Activated B cell treated with CpG ODN at 0.5 μM for 24 hours (primary cell): ENCODE measurements around the gene RAP1GAP2. TPM values are rescaled to one million over a fixed set of nuclear protein-coding genes. Genes with fewer than 3 reads are reported as not detected.

Experiments used
- ATAC-seq: fragments of 200-7000 bp; cut with Tn5 transposase; one replicate; pipeline ENCODE4 v1.10.0; 2021; ENCODE audit warnings: low read depth, mild to moderate bottlenecking, moderate library complexity
- CTCF ChIA-PET: fragments of 350-600 bp; sonication (Branson Sonifier 250); formaldehyde crosslinking; loops from one replicate; lab custom pipeline; 2021; ENCODE audit warnings: antibody characterized with exemption; lab: Charles Lee
- POLR2A ChIA-PET: fragments of 350-600 bp; sonication (Branson Sonifier 250); formaldehyde crosslinking; loops from one replicate; lab custom pipeline; 2021; ENCODE audit warnings: antibody characterized with exemption; lab: Charles Lee
- DNase-seq: peaks from one replicate; pipeline ENCODE4 v3.0.0; 2022
- H3K27ac Mint-ChIP-seq: one replicate; pipeline ENCODE4 v1.8.0; 2020; ENCODE audit warnings: mixed read lengths
- H3K27me3 Mint-ChIP-seq: one replicate; pipeline ENCODE4 v1.8.0; 2021; ENCODE audit warnings: mixed read lengths
- H3K36me3 Mint-ChIP-seq: one replicate; pipeline ENCODE4 v1.8.0; 2021; ENCODE audit warnings: low read depth, mixed read lengths
- H3K4me1 Mint-ChIP-seq: one replicate; pipeline ENCODE4 v1.8.0; 2021; ENCODE audit warnings: mixed read lengths
- H3K4me3 Mint-ChIP-seq: one replicate; pipeline ENCODE4 v1.8.0; 2020; ENCODE audit warnings: mild to moderate bottlenecking, mixed read lengths
- H3K9me3 Mint-ChIP-seq: one replicate; pipeline ENCODE4 v1.8.0; 2020; ENCODE audit warnings: mixed read lengths
- intact Hi-C: fragments of 100-400 bp; cut with micrococcal nuclease; formaldehyde crosslinking; loops from one replicate; pipeline ENCODE4 v1.15.1; 2024
- total RNA-seq: library from RNA; stranded (reverse); gene quantifications from 2 replicates; pipeline ENCODE4 v1.2.3, GENCODE V29; 2022
- TF ChIP-seq, protein P1 (sequence below): fragments of 200-600 bp; IDR thresholded peaks from one replicate; pipeline ENCODE4 v1.8.0; 2022; ENCODE audit warnings: antibody characterized with exemption, mild to moderate bottlenecking

RAP1GAP2 gene
- total RNA-seq, 1 donor from 2014 or later: 2.6 TPM

DNA sequence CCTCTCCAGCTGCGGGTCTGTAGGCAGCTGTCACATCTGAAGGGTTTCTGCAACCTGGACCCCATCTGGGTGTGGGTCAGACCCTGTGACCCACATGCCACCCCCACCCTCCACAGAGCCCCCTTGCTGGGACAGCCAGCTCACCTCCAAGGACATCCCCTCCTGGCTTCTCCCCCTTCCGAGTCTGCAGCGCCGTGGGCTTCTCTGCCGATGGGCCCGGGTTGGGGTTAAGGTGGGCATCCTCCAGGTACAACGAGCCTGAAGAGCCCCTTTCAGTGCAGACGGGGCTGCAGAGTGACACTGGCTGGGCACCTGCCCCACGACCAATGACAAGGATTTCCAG, 238.3 kb downstream of the RAP1GAP2 start:
- TF ChIP-seq, protein P1, sequence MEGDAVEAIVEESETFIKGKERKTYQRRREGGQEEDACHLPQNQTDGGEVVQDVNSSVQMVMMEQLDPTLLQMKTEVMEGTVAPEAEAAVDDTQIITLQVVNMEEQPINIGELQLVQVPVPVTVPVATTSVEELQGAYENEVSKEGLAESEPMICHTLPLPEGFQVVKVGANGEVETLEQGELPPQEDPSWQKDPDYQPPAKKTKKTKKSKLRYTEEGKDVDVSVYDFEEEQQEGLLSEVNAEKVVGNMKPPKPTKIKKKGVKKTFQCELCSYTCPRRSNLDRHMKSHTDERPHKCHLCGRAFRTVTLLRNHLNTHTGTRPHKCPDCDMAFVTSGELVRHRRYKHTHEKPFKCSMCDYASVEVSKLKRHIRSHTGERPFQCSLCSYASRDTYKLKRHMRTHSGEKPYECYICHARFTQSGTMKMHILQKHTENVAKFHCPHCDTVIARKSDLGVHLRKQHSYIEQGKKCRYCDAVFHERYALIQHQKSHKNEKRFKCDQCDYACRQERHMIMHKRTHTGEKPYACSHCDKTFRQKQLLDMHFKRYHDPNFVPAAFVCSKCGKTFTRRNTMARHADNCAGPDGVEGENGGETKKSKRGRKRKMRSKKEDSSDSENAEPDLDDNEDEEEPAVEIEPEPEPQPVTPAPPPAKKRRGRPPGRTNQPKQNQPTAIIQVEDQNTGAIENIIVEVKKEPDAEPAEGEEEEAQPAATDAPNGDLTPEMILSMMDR: no peak
- intact Hi-C loops: no loop called here
- Mint-ChIP-seq H3K27me3 (peaks cover 2% of the 10 kb centered on the region), H3K27ac (no peak overlapping the region), H3K4me3 (no peak overlapping the region), H3K9me3 (no peaks in the 10 kb centered on the region), H3K4me1 (peaks cover 7% of the 10 kb centered on the region), H3K36me3 (peaks cover 18% of the 10 kb centered on the region)
- no peak for DNase-seq
- ATAC-seq: no peak
- CTCF ChIA-PET: no interaction called here
- POLR2A ChIA-PET: no interaction called here

DNA sequence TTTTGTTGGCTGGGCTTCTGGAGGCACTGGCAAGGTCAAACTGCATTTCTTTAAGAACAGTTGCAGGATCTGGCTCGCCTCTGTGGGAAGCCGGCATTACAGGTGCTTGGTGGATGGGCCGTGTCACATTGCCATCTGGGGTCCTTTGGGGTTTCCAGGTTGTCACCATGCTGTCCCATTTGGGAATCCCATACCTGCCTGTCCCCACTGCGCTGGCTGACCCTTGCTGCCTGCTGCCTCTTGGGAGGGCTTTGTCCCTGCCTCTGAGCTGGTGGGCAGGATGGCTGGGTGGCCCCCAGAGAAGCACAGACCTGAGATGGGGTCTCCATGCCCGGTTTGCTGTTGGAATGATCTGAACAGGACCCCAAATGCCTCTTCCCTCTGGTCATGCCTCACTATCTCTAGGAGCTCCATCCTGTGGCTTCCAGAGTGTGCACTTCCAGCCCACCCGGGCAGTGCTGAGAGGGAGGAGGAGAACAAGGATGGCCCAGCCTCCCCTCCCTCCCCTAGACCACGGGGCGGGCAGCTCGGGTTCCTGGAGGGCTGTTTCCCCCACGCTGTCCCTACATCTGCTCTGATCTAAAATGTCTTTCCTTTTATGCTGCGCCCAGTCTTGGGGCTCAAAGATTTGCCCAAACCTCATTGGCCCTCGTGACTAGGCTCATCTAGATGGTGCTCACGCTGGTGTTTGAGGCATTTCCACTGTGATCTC, 239.2 kb downstream of the RAP1GAP2 start:
- intact Hi-C loops: no loop called here
- no peak for DNase-seq
- TF ChIP-seq, protein P1: no peak
- peaks cover 6% of the 10 kb centered on the region for H3K27me3 Mint-ChIP-seq
- ChIA-PET POLR2A (no interaction called here), CTCF (no interaction called here)
- no peak for ATAC-seq
- H3K27ac Mint-ChIP-seq: no peak overlapping the region
- peaks cover 14% of the 10 kb centered on the region for H3K36me3 Mint-ChIP-seq
- H3K9me3 Mint-ChIP-seq: no peaks in the 10 kb centered on the region
- H3K4me3 Mint-ChIP-seq: no peak overlapping the region
- H3K4me1 Mint-ChIP-seq: peaks cover 11% of the 10 kb centered on the region

DNA sequence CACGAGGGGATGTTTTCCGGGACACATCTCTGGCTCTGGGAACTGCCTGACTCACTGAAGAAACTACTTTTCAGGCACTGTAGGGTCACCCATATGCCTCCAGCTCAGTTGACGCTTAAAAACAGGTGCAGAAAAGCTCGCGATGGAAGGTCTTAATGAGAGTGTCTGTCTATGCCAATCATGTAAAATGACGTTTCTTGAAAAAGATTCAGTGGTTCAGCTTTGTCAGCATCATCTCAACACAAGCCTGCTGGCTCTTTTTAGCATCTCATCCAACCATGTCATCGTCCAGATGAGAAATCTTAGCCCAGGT, 239.7 kb downstream of the RAP1GAP2 start:
- ChIA-PET CTCF (no interaction called here), POLR2A (no interaction called here)
- intact Hi-C loops: no loop called here
- no peaks in the 10 kb centered on the region for H3K9me3 Mint-ChIP-seq
- peaks cover 6% of the 10 kb centered on the region for H3K27me3 Mint-ChIP-seq
- DNase-seq (no peak), ATAC-seq (no peak)
- H3K4me1 Mint-ChIP-seq: peaks cover 11% of the 10 kb centered on the region
- H3K36me3 Mint-ChIP-seq: peaks cover 9% of the 10 kb centered on the region
- H3K4me3 Mint-ChIP-seq: no peak overlapping the region
- no peak overlapping the region for H3K27ac Mint-ChIP-seq
- TF ChIP-seq, protein P1: no peak

DNA sequence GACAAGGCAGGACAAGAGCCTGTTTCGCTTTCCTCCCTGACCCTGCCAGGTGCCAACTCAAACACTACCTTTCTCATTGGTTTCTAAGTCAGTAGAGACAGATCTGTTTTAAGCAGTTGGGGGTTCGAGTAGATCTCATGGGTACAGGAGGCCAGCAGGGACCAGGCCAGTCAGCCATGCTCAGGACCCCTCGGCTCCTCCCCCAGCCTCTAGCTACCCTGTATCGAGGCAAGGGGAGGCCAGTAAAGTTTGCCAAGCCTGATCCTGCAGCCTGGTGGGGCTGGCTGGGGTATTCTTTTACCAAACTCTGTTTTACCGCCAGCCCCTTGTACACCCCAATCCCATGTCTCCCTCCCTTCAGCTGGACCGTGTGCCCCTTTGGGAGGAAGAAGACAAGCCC, 240.6 kb downstream of the RAP1GAP2 start:
- ChIA-PET CTCF (no interaction called here), POLR2A (interaction anchor here (0.6 kb wide), 1 partner anchor 8 kb away, joined by 3 read pairs; no protein-coding TSS in a partner anchor)
- H3K36me3 Mint-ChIP-seq: peaks cover 8% of the 10 kb centered on the region
- no peak overlapping the region for H3K27ac Mint-ChIP-seq
- TF ChIP-seq, protein P1: no peak
- H3K4me3 Mint-ChIP-seq: no peak overlapping the region
- intact Hi-C loops: no loop called here
- ATAC-seq (no peak), DNase-seq (no peak)
- H3K4me1 Mint-ChIP-seq: peaks cover 11% of the 10 kb centered on the region
- no peaks in the 10 kb centered on the region for H3K9me3 Mint-ChIP-seq
- H3K27me3 Mint-ChIP-seq: peaks cover 8% of the 10 kb centered on the region

DNA sequence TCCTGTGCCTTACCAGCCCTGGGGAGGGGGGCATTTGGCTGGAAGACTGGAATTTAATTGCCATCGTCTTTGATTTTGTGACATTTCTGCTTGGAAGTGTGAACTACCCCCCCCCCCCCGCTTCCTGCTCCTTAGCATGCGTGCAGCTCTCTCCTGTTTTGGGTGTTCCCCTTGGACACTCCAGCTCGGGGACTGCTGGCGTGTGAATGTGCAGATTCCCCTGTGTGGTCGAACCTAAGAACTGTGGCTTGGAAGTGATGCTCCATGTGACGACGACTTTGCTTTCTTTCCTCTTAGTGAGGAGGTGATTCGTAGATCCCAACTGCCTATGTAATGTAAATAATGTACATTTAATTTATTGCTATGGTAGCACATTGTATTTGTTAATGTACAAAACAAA, 241.0 kb downstream of the RAP1GAP2 start:
- peaks cover 10% of the 10 kb centered on the region for H3K27me3 Mint-ChIP-seq
- ChIA-PET POLR2A (interaction anchor here (0.6 kb wide), 1 partner anchor 8 kb away, joined by 3 read pairs; no protein-coding TSS in a partner anchor), CTCF (no interaction called here)
- H3K4me1 Mint-ChIP-seq: peaks cover 11% of the 10 kb centered on the region
- ATAC-seq (no peak), DNase-seq (no peak)
- no peak overlapping the region for H3K4me3 Mint-ChIP-seq
- H3K27ac Mint-ChIP-seq: no peak overlapping the region
- TF ChIP-seq, protein P1: no peak
- peaks cover 7% of the 10 kb centered on the region for H3K36me3 Mint-ChIP-seq
- intact Hi-C loops: no loop called here
- H3K9me3 Mint-ChIP-seq: no peaks in the 10 kb centered on the region
